GM18858 (cell line): Measurements from ENCODE around the gene TACC3.

Experiments
- ATAC-seq: cut with Tn5 transposase; IDR thresholded peaks from one replicate; pipeline ENCODE4 v1.9.1; 2021; ENCODE audit not compliant: unreplicated experiment

TACC3 gene

GRCh38 chr4:1758306-1759121, 37.2 kb downstream of the TACC3 start:
- ATAC-seq: no peak

- ATAC-seq: no peak
Observed at GRCh38 chr4:1759170-1759817, 38.0 kb downstream of the TACC3 start.

GRCh38 chr4:1759818-1760223, 38.5 kb downstream of the TACC3 start:
- ATAC-seq: no peak

- no peak for ATAC-seq
Observed at GRCh38 chr4:1760521-1761071, 39.3 kb downstream of the TACC3 start.

- no peak for ATAC-seq
Observed at GRCh38 chr4:1761130-1761689, 39.9 kb downstream of the TACC3 start.

- ATAC-seq: no peak
Observed at GRCh38 chr4:1762264-1763010, 41.1 kb downstream of the TACC3 start.

- no peak for ATAC-seq
Observed at GRCh38 chr4:1763070-1763549, 41.8 kb downstream of the TACC3 start.

- ATAC-seq: no peak
Observed at GRCh38 chr4:1763550-1764080, 42.3 kb downstream of the TACC3 start.

GRCh38 chr4:1764670-1765069, 43.3 kb downstream of the TACC3 start:
- no peak for ATAC-seq

GRCh38 chr4:1765409-1766072, 44.2 kb downstream of the TACC3 start:
- ATAC-seq: no peak

GRCh38 chr4:1766106-1767060, 45.1 kb downstream of the TACC3 start:
- no peak for ATAC-seq

GRCh38 chr4:1767061-1767769, 45.9 kb downstream of the TACC3 start:
- ATAC-seq: no peak

- no peak for ATAC-seq
Observed at GRCh38 chr4:1767770-1768366, 46.5 kb downstream of the TACC3 start.

GRCh38 chr4:1768367-1769034, 47.2 kb downstream of the TACC3 start:
- ATAC-seq: no peak

- no peak for ATAC-seq
Observed at GRCh38 chr4:1769692-1770091, 48.4 kb downstream of the TACC3 start.

- ATAC-seq: no peak
Observed at GRCh38 chr4:1770245-1770644, 48.9 kb downstream of the TACC3 start.

GRCh38 chr4:1770791-1771231, 49.5 kb downstream of the TACC3 start:
- ATAC-seq: no peak
